ENCODE measurements around the gene FASTKD2. TPM values are rescaled to one million over a fixed set of nuclear protein-coding genes. Genes with fewer than 3 reads are reported as not detected.

The FASTKD2 gene
- total RNA-seq, 4 donors from 2014 or later = 6.8 to 24.9 (median 21.1) TPM

DNA sequence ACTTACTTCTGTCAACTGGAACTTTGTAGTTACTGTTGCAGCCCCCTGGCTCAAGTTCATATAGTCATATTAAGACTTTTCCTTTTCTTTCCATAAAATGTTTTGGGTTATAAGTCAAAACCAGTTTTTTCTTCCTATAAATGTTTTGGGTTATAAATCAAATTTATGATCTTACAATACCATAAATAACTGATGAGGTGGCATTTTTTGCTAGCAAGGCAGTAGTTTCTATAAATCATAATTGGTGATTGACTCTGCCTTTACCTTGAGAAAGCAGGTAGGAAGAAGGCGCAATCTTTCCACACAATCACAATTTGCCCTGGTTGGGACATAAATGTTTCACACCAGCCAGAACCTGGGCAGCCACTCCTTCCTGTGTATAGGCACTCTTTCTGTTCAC lies 42.1 kb upstream of the FASTKD2 start:
- H3K4me3 ChIP-seq = no peak overlapping the region
- no peak for TF ChIP-seq EP300 (IDR thresholded peaks at IDR 0.05; ENCODE audit: low read depth)
- no peak for TF ChIP-seq POLR2A (IDR thresholded peaks at IDR 0.05)
- DNase-seq = no peak
- no peaks in the 10 kb centered on the region for H3K9me3 ChIP-seq
- WGBS, 2 donors (ENCODE audit: low coverage in 1 of 2) = 87 to 100% methylated on average over 1 of the region's 1 CpG
- no peaks in the 10 kb centered on the region for H3K36me3 ChIP-seq
- in situ Hi-C loops (cut with MboI; ENCODE audit: low pct_ligation_motif_present in 1 of 4, low pct_unique_long_range_greater_than_20kb in 1 of 4, low sequenced_read_pairs in 3 of 4) (no loop called here), intact Hi-C loops (cut with DNase I; ENCODE audit: low total_unique reads) (no loop called here)
- no peak overlapping the region for H3K27ac ChIP-seq
- H3K27me3 ChIP-seq = peaks cover 3% of the 10 kb centered on the region
- H3K4me1 ChIP-seq = no peaks in the 10 kb centered on the region

DNA sequence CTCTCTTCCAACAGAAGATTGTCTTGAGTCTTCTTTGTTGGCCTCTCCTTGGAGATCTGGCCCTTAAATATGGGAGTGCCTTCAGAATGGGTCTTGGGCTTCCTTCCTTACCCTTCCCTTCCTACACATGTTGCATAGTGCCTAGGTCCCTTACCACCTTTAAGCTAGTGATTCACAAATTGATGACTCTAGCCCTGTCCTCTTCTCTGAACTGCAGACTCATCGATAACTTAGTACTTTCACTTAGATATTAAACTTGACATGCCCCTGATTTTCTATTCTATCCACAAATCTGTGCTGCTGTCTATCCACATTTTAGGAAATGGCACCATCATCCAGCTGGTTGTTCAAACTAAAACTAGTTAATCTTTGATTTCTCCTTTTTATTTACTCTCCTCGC lies 38.1 kb upstream of the FASTKD2 start:
- in situ Hi-C loops (cut with MboI; ENCODE audit: low pct_ligation_motif_present in 1 of 4, low pct_unique_long_range_greater_than_20kb in 1 of 4, low sequenced_read_pairs in 3 of 4) = no loop called here
- DNase-seq = no peak
- no peak overlapping the region for H3K4me3 ChIP-seq
- TF ChIP-seq POLR2AphosphoS5 (IDR thresholded peaks at IDR 0.05) (no peak), EP300 (IDR thresholded peaks at IDR 0.05; ENCODE audit: low read depth) (no peak), POLR2A (IDR thresholded peaks at IDR 0.05) (no peak)
- WGBS, 2 donors (ENCODE audit: low coverage in 1 of 2) = 75 to 93% methylated on average over 1 to 2 of the region's 2 CpGs
- intact Hi-C loops (cut with DNase I; ENCODE audit: low total_unique reads) = no loop called here
- no peaks in the 10 kb centered on the region for H3K4me1 ChIP-seq
- H3K27ac ChIP-seq = no peak overlapping the region
- no peaks in the 10 kb centered on the region for H3K9me3 ChIP-seq
- peaks cover 3% of the 10 kb centered on the region for H3K27me3 ChIP-seq
- H3K36me3 ChIP-seq = no peaks in the 10 kb centered on the region

DNA sequence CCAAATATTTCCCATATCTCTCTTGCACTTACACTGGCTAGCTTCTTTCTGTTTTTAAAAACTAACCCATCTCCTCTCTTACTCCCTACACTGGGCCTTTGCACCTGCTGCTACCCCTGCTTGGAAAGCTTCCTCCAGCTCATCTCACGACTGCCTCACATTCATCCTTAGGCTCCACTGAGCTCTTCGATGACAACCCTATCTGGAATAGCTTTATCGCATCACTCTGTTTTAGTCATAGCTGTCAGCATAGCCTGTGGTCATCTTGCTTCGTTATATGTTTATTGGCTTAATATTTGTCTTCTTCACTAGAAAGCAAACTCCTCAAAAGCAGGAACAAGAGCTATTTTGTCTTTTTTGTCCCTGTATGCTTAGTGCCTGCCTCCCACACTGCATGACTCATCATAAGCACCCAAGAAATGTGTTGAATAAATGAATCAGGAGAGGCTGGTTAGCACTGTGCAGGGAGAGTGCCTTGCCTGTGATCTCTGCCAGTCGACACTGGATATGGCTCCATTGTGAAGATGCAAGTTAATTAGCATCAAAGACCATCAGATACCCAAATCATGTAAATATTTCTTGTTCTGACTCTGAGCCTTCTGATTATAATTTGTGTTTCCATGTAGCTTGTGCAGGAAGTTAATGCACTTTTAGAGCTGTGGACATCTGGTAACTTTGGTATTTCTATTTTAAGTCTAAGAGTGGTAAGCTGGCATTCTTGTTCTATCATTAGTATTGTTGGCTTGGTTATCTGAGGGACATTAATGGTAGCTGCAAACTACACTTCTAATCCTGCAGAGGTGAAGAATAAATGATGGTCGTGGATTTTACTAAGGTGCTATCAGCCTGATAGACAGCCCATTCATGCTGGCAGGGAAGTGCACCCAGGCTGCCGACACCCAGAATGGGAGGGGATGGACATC lies 36.9 kb upstream of the FASTKD2 start:
- intact Hi-C loops (cut with DNase I; ENCODE audit: low total_unique reads) (no loop called here), in situ Hi-C loops (cut with MboI; ENCODE audit: low pct_ligation_motif_present in 1 of 4, low pct_unique_long_range_greater_than_20kb in 1 of 4, low sequenced_read_pairs in 3 of 4) (no loop called here)
- 71 to 77% methylated on average over 7 of the region's 7 CpGs for WGBS, 2 donors (ENCODE audit: low coverage in 1 of 2)
- no peaks in the 10 kb centered on the region for H3K9me3 ChIP-seq
- TF ChIP-seq POLR2A (IDR thresholded peaks at IDR 0.05) = no peak
- TF ChIP-seq POLR2AphosphoS5 (IDR thresholded peaks at IDR 0.05) = no peak
- no peak for TF ChIP-seq EP300 (IDR thresholded peaks at IDR 0.05; ENCODE audit: low read depth)
- TF ChIP-seq, protein P1, sequence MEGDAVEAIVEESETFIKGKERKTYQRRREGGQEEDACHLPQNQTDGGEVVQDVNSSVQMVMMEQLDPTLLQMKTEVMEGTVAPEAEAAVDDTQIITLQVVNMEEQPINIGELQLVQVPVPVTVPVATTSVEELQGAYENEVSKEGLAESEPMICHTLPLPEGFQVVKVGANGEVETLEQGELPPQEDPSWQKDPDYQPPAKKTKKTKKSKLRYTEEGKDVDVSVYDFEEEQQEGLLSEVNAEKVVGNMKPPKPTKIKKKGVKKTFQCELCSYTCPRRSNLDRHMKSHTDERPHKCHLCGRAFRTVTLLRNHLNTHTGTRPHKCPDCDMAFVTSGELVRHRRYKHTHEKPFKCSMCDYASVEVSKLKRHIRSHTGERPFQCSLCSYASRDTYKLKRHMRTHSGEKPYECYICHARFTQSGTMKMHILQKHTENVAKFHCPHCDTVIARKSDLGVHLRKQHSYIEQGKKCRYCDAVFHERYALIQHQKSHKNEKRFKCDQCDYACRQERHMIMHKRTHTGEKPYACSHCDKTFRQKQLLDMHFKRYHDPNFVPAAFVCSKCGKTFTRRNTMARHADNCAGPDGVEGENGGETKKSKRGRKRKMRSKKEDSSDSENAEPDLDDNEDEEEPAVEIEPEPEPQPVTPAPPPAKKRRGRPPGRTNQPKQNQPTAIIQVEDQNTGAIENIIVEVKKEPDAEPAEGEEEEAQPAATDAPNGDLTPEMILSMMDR (IDR thresholded peaks at IDR 0.05) = no peak
- no peaks in the 10 kb centered on the region for H3K4me1 ChIP-seq
- H3K36me3 ChIP-seq = no peaks in the 10 kb centered on the region
- peaks cover 3% of the 10 kb centered on the region for H3K27me3 ChIP-seq
- no peak for DNase-seq
- no peak overlapping the region for H3K27ac ChIP-seq
- H3K4me3 ChIP-seq = no peak overlapping the region

DNA sequence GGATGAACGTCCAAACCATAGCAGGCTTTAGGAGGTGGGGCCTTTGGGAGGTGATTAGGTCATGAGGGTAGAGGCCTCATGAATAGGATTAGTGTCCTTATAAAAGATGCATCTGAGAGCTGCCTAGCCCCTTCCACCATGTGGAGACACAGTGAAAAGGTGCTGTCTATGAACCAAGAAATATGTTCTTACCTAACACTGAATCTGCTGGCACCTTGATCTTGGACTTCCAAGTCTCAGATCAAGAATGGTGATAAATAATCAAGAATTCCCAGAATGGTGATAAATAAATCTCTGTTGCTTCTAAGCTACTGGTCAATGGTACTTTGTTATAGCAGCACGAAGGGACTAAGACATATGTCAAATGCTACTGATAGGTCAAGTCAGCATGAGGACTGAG lies 32.1 kb upstream of the FASTKD2 start:
- H3K4me1 ChIP-seq = no peaks in the 10 kb centered on the region
- H3K9me3 ChIP-seq = no peaks in the 10 kb centered on the region
- TF ChIP-seq POLR2A (IDR thresholded peaks at IDR 0.05) (no peak), EP300 (IDR thresholded peaks at IDR 0.05; ENCODE audit: low read depth) (no peak)
- TF ChIP-seq, protein P1 (IDR thresholded peaks at IDR 0.05) = no peak
- H3K4me3 ChIP-seq = no peak overlapping the region
- DNase-seq = no peak
- intact Hi-C loops (cut with DNase I; ENCODE audit: low total_unique reads) (no loop called here), in situ Hi-C loops (cut with MboI; ENCODE audit: low pct_ligation_motif_present in 1 of 4, low pct_unique_long_range_greater_than_20kb in 1 of 4, low sequenced_read_pairs in 3 of 4) (no loop called here)
- no peak overlapping the region for H3K27ac ChIP-seq
- no peaks in the 10 kb centered on the region for H3K36me3 ChIP-seq
- H3K27me3 ChIP-seq = no peaks in the 10 kb centered on the region
- 63 to 69% methylated on average over 2 of the region's 2 CpGs for WGBS, 2 donors (ENCODE audit: low coverage in 1 of 2)

DNA sequence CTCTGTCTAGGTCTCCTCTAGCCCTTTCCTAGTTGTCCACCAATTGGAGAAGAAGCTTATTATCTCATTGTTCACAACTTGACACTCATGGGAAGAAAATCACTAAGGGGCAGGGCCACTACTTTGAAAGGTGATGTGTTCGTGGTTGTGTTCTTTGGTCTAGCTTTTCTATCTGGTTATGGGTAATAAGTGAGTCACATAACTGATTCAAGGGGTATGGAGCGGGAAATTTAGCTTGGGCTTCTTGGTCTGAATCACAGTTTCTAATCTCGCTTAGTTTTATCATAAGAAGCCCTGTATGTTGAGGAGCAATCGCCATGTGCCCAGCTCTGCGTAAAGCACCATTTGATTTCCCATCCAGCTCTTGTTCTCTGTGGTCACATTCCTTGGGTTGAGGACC lies 28.5 kb upstream of the FASTKD2 start:
- no peak overlapping the region for H3K27ac ChIP-seq
- H3K4me3 ChIP-seq = no peak overlapping the region
- no peak for DNase-seq
- whole genome bisulfite sequencing, 2 donors (ENCODE audit: low coverage in 1 of 2) = 79% methylated on average over 5 of the region's 5 CpGs; no CpG with 5 or more reads in 1 of the 2 donors
- in situ Hi-C loops (cut with MboI; ENCODE audit: low pct_ligation_motif_present in 1 of 4, low pct_unique_long_range_greater_than_20kb in 1 of 4, low sequenced_read_pairs in 3 of 4) = no loop called here
- intact Hi-C loops (cut with DNase I; ENCODE audit: low total_unique reads) = no loop called here
- H3K4me1 ChIP-seq = no peaks in the 10 kb centered on the region
- H3K36me3 ChIP-seq = no peaks in the 10 kb centered on the region
- no peaks in the 10 kb centered on the region for H3K27me3 ChIP-seq
- no peaks in the 10 kb centered on the region for H3K9me3 ChIP-seq
- TF ChIP-seq EP300 (IDR thresholded peaks at IDR 0.05; ENCODE audit: low read depth) (no peak), POLR2AphosphoS5 (IDR thresholded peaks at IDR 0.05) (no peak), POLR2A (IDR thresholded peaks at IDR 0.05) (no peak)
- TF ChIP-seq, protein P1 (IDR thresholded peaks at IDR 0.05) = no peak
